ENCODE data around the gene LRRC3.
"Not testable (repeated sequence)": the region's sequence is repeated elsewhere in the genome, so short reads cannot be mapped to it uniquely, and the experiment has no call there.

Gene LRRC3

GRCh38 chr21:44454747-44455523, at the start of gene LRRC3:
LRRC3 (plus strand) TSS chr21:44455510; CDS start chr21:44456645, 1,135 bp downstream.
- peak within 1 kb of the TSS; percentile 84 to 85 for H3K4me3 Mint-ChIP-seq
- H3K9me3 Mint-ChIP-seq, result peaks cover 0 to 16% of the 10 kb centered on the region in 2 donors
- H3K27ac Mint-ChIP-seq, result peak within 1 kb of the TSS in 1 of 2 donors; percentile 78
- ATAC-seq (peak; percentile 70), DNase-seq (peak; percentile 71 to 77)
- peaks cover 40% of the 10 kb centered on the region for H3K27me3 Mint-ChIP-seq
- peaks cover 12% of the 10 kb centered on the region for H3K4me1 Mint-ChIP-seq

GRCh38 chr21:44405948-44406872, 49.1 kb upstream of the LRRC3 start:
- H3K4me3 Mint-ChIP-seq, result no peak overlapping the region
- no peaks in the 10 kb centered on the region for H3K27me3 Mint-ChIP-seq
- DNase-seq (no peak), ATAC-seq (no peak)
- peaks cover 18% of the 10 kb centered on the region for H3K4me1 Mint-ChIP-seq
- peaks cover 0 to 5% of the 10 kb centered on the region in 2 donors for H3K9me3 Mint-ChIP-seq
- peak overlapping the region in 1 of 2 donors; percentile 24 for H3K27ac Mint-ChIP-seq

- peak overlapping the region; percentile 45 to 58 for H3K4me3 Mint-ChIP-seq
- ATAC-seq (no peak), DNase-seq (no peak)
- H3K27ac Mint-ChIP-seq, result peak overlapping the region; percentile 98 to 99
- peaks cover 0 to 5% of the 10 kb centered on the region in 2 donors for H3K9me3 Mint-ChIP-seq
- no peaks in the 10 kb centered on the region for H3K27me3 Mint-ChIP-seq
- H3K4me1 Mint-ChIP-seq, result peaks cover 18% of the 10 kb centered on the region
These were observed 48.4 kb upstream of the LRRC3 start for GRCh38 chr21:44406953-44407352.

GRCh38 chr21:44407493-44407892, 47.8 kb upstream of the LRRC3 start:
- peak; percentile 95 for ATAC-seq
- Mint-ChIP-seq H3K27me3 (no peaks in the 10 kb centered on the region), H3K9me3 (peaks cover 0 to 5% of the 10 kb centered on the region in 2 donors), H3K4me1 (peaks cover 18% of the 10 kb centered on the region), H3K27ac (peak overlapping the region; percentile 98 to 99), H3K4me3 (peak overlapping the region; percentile 45 to 58)
- peak; percentile 48 to 68 for DNase-seq

- H3K9me3 Mint-ChIP-seq, result peaks cover 0 to 5% of the 10 kb centered on the region in 2 donors
- DNase-seq (no peak), ATAC-seq (no peak)
- H3K4me1 Mint-ChIP-seq, result peaks cover 18% of the 10 kb centered on the region
- H3K27ac Mint-ChIP-seq, result peak overlapping the region in 1 of 2 donors; percentile 83
- peak overlapping the region in 1 of 2 donors; percentile 16 for H3K4me3 Mint-ChIP-seq
- H3K27me3 Mint-ChIP-seq, result no peaks in the 10 kb centered on the region
These were observed 47.1 kb upstream of the LRRC3 start for GRCh38 chr21:44408226-44408625.

- peak in 1 of 2 donors; percentile 2 for DNase-seq
- Mint-ChIP-seq H3K27me3 (no peaks in the 10 kb centered on the region), H3K4me1 (peaks cover 2% of the 10 kb centered on the region), H3K9me3 (no peaks in the 10 kb centered on the region), H3K27ac (no peak overlapping the region), H3K4me3 (no peak overlapping the region)
- no peak for ATAC-seq
These were observed 41.6 kb upstream of the LRRC3 start for GRCh38 chr21:44413566-44414290.

- Mint-ChIP-seq H3K27me3 (no peaks in the 10 kb centered on the region), H3K4me3 (no peak overlapping the region), H3K9me3 (peaks cover 3 to 5% of the 10 kb centered on the region in 2 donors), H3K27ac (no peak overlapping the region), H3K4me1 (no peaks in the 10 kb centered on the region)
- no peak for ATAC-seq
- DNase-seq, result no peak
These were observed 40.8 kb upstream of the LRRC3 start for GRCh38 chr21:44414291-44415072.

- Mint-ChIP-seq H3K9me3 (peaks cover 8 to 12% of the 10 kb centered on the region in 2 donors), H3K27me3 (no peaks in the 10 kb centered on the region), H3K4me3 (no peak overlapping the region), H3K4me1 (no peaks in the 10 kb centered on the region), H3K27ac (peak overlapping the region; percentile 31 to 88)
- ATAC-seq, result no peak
- DNase-seq, result no peak
These were observed 40.0 kb upstream of the LRRC3 start for GRCh38 chr21:44415073-44416025.

- H3K9me3 Mint-ChIP-seq, result peaks cover 8 to 12% of the 10 kb centered on the region in 2 donors
- H3K27ac Mint-ChIP-seq, result no peak overlapping the region
- no peak overlapping the region for H3K4me3 Mint-ChIP-seq
- ATAC-seq, result no peak
- DNase-seq, result no peak
- H3K4me1 Mint-ChIP-seq, result no peaks in the 10 kb centered on the region
- no peaks in the 10 kb centered on the region for H3K27me3 Mint-ChIP-seq
These were observed 39.1 kb upstream of the LRRC3 start for GRCh38 chr21:44416193-44416592.

- DNase-seq, ATAC-seq, H3K4me1 Mint-ChIP-seq, H3K4me3 Mint-ChIP-seq, H3K27me3 Mint-ChIP-seq, H3K27ac Mint-ChIP-seq: not testable (repeated sequence)
- peaks cover 8 to 12% of the 10 kb centered on the region in 2 donors for H3K9me3 Mint-ChIP-seq
These were observed 37.6 kb upstream of the LRRC3 start for GRCh38 chr21:44417621-44418107.

- ATAC-seq (no peak), DNase-seq (no peak)
- H3K27ac Mint-ChIP-seq, result no peak overlapping the region
- H3K27me3 Mint-ChIP-seq, result no peaks in the 10 kb centered on the region
- peaks cover 8 to 12% of the 10 kb centered on the region in 2 donors for H3K9me3 Mint-ChIP-seq
- no peak overlapping the region for H3K4me3 Mint-ChIP-seq
- no peaks in the 10 kb centered on the region for H3K4me1 Mint-ChIP-seq
These were observed 37.0 kb upstream of the LRRC3 start for GRCh38 chr21:44418108-44418875.

- DNase-seq (no peak), ATAC-seq (no peak)
- Mint-ChIP-seq H3K9me3 (peaks cover 8 to 12% of the 10 kb centered on the region in 2 donors), H3K4me3 (no peak overlapping the region), H3K27ac (no peak overlapping the region), H3K27me3 (no peaks in the 10 kb centered on the region), H3K4me1 (no peaks in the 10 kb centered on the region)
These were observed 36.5 kb upstream of the LRRC3 start for GRCh38 chr21:44418876-44419230.

GRCh38 chr21:44419679-44420078, 35.6 kb upstream of the LRRC3 start:
- peak overlapping the region in 1 of 2 donors; percentile 74 for H3K27ac Mint-ChIP-seq
- H3K4me3 Mint-ChIP-seq, result no peak overlapping the region

More at GRCh38 chr21:44419679-44420078, 35.6 kb upstream of the LRRC3 start:
- H3K27me3 Mint-ChIP-seq, result no peaks in the 10 kb centered on the region
- H3K4me1 Mint-ChIP-seq, result no peaks in the 10 kb centered on the region
- H3K9me3 Mint-ChIP-seq, result peaks cover 8 to 12% of the 10 kb centered on the region in 2 donors
- no peak for ATAC-seq
- DNase-seq, result no peak

All from stimulated activated naive CD8-positive, alpha-beta T cell treated with anti-CD3 and anti-CD28 coated beads, Interleukin-15, amount 100 ng/mL, for 72 hours (primary cell).